PFSK-1 (cell line): ENCODE results near the gene FERMT2.

ENCODE experiments used
- FOXP2 ChIP-seq: optimal IDR thresholded peaks from 2 replicates; pipeline ENCODE3; 2011; ENCODE audit warnings: borderline replicate concordance, control low read depth, inconsistent platforms; ENCODE audit not compliant: insufficient read depth; ENCODE audit errors: extremely low read length, extremely low read depth
- POLR2AphosphoS5 ChIP-seq: IDR thresholded peaks from 2 replicates; pipeline ENCODE4 v1.6.1; 2012; ENCODE audit warnings: low read depth, mild to moderate bottlenecking, control low read depth, low read length, moderate library complexity
- SIN3A ChIP-seq: IDR thresholded peaks from 2 replicates; pipeline ENCODE4 v1.6.1; 2012; ENCODE audit warnings: mild to moderate bottlenecking, low read length, moderate library complexity, borderline replicate concordance; ENCODE audit not compliant: insufficient read depth
- TAF1 ChIP-seq: IDR thresholded peaks from 2 replicates; pipeline ENCODE4 v1.6.1; 2012; ENCODE audit warnings: low read length, control low read depth, borderline replicate concordance; ENCODE audit not compliant: insufficient read depth
- TF ChIP-seq, protein P1 (sequence below), 2 experiments: IDR thresholded peaks; 2 replicates each; pipeline versions ENCODE4 v1.6.1 to v1.8.0; 2011 to 2012; ENCODE audit warnings: low read depth in 2 of 2, low read length in 2 of 2, control low read depth in 1 of 2, inconsistent platforms in 1 of 2, mild to moderate bottlenecking in 1 of 2, moderate library complexity in 1 of 2; ENCODE audit not compliant: insufficient read depth in 1 of 2

Gene FERMT2

DNA sequence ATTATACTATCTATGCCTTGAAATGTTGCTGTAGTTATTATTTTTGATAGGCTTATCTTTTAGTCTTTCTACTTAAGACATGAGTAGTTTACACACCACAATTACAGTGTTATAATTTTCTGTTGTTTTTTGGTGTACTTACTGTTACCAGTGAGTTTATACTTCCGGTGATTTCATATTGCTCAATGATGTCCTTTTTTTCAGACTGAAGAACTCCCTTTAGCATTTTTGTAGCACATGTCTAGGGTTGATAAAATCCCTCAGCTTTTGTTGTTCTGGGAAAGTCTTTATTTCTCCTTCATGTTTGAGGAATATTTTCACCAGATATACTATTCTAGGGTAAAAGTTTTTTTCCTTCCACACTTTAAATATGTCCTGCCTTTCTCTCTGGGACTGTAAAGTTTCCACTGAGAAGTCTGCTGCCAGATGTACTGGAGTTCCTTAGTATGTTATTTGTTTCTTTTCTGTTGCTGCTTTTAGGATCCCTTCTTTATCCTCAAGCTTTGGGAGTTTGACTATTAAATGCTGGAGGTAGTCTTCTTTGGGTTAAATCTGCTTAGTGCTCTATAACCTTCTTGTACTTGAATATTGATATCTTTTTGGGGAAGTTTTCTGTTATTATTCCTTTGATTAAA, 41.5 kb upstream of the FERMT2 start:
- TF ChIP-seq FOXP2, result no peak
- TF ChIP-seq, protein P1, sequence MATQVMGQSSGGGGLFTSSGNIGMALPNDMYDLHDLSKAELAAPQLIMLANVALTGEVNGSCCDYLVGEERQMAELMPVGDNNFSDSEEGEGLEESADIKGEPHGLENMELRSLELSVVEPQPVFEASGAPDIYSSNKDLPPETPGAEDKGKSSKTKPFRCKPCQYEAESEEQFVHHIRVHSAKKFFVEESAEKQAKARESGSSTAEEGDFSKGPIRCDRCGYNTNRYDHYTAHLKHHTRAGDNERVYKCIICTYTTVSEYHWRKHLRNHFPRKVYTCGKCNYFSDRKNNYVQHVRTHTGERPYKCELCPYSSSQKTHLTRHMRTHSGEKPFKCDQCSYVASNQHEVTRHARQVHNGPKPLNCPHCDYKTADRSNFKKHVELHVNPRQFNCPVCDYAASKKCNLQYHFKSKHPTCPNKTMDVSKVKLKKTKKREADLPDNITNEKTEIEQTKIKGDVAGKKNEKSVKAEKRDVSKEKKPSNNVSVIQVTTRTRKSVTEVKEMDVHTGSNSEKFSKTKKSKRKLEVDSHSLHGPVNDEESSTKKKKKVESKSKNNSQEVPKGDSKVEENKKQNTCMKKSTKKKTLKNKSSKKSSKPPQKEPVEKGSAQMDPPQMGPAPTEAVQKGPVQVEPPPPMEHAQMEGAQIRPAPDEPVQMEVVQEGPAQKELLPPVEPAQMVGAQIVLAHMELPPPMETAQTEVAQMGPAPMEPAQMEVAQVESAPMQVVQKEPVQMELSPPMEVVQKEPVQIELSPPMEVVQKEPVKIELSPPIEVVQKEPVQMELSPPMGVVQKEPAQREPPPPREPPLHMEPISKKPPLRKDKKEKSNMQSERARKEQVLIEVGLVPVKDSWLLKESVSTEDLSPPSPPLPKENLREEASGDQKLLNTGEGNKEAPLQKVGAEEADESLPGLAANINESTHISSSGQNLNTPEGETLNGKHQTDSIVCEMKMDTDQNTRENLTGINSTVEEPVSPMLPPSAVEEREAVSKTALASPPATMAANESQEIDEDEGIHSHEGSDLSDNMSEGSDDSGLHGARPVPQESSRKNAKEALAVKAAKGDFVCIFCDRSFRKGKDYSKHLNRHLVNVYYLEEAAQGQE (IDR thresholded peaks at IDR 0.05; ENCODE audit: insufficient read depth in 1 of 2, low read depth in 2 of 2, low read length in 2 of 2), result no peak
- TF ChIP-seq POLR2AphosphoS5, result no peak
- no peak for TF ChIP-seq TAF1
- no peak for TF ChIP-seq SIN3A

DNA sequence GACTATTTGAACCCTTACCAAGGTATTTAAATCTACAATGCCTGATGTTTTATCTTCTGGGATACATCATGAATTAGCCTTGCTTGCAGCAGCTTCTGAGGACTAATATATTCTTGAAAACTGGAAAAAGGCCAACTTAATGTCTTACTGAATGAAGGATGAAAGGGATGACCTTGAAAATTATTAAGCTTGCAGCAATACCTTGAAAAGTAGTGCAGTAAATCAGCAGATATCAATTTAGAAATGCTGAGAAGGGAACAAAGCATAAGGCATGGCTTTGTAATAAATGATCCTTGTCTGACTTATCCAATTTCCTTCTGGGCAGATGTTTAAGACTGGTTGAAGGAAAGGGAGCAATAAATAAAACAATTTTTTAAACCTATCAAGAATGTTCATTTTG, 37.3 kb upstream of the FERMT2 start:
- no peak for TF ChIP-seq TAF1

DNA sequence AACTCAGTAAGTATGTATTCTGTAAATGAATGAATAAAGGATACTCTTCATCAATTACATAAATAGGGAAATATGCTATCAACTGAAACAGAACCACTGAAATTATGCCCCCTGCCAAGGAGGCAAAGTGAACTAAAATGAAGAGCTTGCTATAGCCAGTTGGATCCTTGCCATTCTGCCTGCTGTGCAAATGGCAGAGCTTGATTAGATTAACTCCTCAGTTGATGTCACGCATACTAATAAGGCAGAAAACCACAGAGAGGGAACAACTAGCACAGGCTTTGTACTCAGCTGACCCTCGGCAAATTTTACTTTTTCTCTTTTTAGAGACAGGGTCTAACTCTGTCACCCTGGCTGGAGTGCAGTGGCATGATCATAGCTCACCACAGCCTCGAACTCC, 36.7 kb upstream of the FERMT2 start:
- TF ChIP-seq POLR2AphosphoS5 (no peak), FOXP2 (no peak), SIN3A (no peak), TAF1 (no peak)
- TF ChIP-seq, protein P1 (IDR thresholded peaks at IDR 0.05; ENCODE audit: insufficient read depth in 1 of 2, low read depth in 2 of 2, low read length in 2 of 2), result no peak; a peak in 1 of 4 replicates

DNA sequence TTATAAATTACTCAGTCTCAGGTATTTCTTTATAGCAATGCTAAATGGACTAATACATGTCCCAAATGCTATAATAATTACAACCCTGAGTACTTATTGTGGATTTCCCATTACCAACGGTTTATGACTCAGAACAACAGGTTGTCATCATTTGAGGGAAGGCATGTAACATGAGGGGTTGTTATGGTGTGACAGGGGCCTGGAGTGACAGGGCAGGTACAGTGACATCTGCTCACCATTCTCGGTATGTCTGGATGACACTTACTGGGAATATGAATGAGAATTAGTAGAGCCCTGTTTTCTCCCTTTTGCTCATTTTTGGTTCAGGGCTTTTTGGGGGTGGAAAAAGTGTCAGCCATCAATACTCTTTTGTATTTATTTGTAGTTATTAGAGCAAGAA, 36.2 kb upstream of the FERMT2 start:
- TF ChIP-seq TAF1, result no peak
- TF ChIP-seq, protein P1 (IDR thresholded peaks at IDR 0.05; ENCODE audit: insufficient read depth in 1 of 2, low read depth in 2 of 2, low read length in 2 of 2), result no peak
- TF ChIP-seq SIN3A, result no peak
- no peak for TF ChIP-seq POLR2AphosphoS5
- TF ChIP-seq FOXP2, result no peak

DNA sequence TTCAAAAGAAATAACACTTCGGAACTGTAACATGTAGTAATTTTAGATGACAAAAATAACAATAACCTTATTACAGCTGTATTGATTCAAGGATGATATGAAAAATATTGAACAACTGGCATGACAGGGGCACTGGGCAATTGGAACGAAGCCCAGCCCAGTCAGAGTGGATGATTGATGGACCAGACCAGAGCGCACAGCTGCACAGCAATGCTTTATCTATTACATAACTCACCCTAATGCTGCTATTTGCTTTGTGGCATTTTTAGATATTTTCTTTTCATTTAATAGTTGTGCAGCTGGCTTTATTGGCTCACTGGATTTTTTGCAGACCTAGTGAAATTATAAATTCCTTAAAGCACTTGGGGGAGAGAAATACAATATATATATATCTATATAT, 26.9 kb upstream of the FERMT2 start:
- TF ChIP-seq SIN3A (no peak), FOXP2 (no peak), POLR2AphosphoS5 (no peak), TAF1 (no peak)
- TF ChIP-seq, protein P1 (IDR thresholded peaks at IDR 0.05; ENCODE audit: insufficient read depth in 1 of 2, low read depth in 2 of 2, low read length in 2 of 2), result no peak
